ENCODE measurements around the gene ZNF274.

GRCh38 chr19:58182577-58182988 lies 278 bp upstream of the ZNF274 start:
- TF ChIP-seq MAFK (IDR thresholded peaks at IDR 0.05; ENCODE audit: low read length): no peak
- TF ChIP-seq RFX5 (IDR thresholded peaks at IDR 0.05; ENCODE audit: low read depth, low read length): no peak
- no peak for TF ChIP-seq CREB1 (IDR thresholded peaks at IDR 0.05)
- TF ChIP-seq CREB1 (CRISPR knock-in tag; IDR thresholded peaks at IDR 0.05): no peak
- TF ChIP-seq CREM (IDR thresholded peaks at IDR 0.05; ENCODE audit: low read depth): no peak; the same call in 1 of the 2 replicates
- TF ChIP-seq CTCF (IDR thresholded peaks at IDR 0.05 in 2 of 3, conservative IDR thresholded peaks at IDR 0.05 in 1 of 3; ENCODE audit: insufficient read depth in 2 of 3, low read depth in 1 of 3, low read length in 3 of 3): no peak
- no peak for TF ChIP-seq POLR2AphosphoS5 (IDR thresholded peaks at IDR 0.05; ENCODE audit: control insufficient read depth, insufficient read depth, low read depth, low read length)
- no peak for TF ChIP-seq SIN3A (IDR thresholded peaks at IDR 0.05; ENCODE audit: borderline replicate concordance in 2 of 2, control insufficient read depth in 1 of 2, low read depth in 2 of 2, low read length in 2 of 2)
- no peak for TF ChIP-seq SPI1 (IDR thresholded peaks at IDR 0.05; ENCODE audit: borderline replicate concordance, low read depth, low read length)
- no peak for TF ChIP-seq EP300 (IDR thresholded peaks at IDR 0.05; ENCODE audit: low read length)
- TF ChIP-seq CHCHD3 (CRISPR knock-in tag; IDR thresholded peaks at IDR 0.05): no peak
- TF ChIP-seq POLR2A (conservative IDR thresholded peaks at IDR 0.05): no peak
- no peak for TF ChIP-seq MAX (CRISPR knock-in tag; IDR thresholded peaks at IDR 0.05)
- no peak for TF ChIP-seq CREB5 (CRISPR knock-in tag; IDR thresholded peaks at IDR 0.05)
